GM23338 (cell line): ENCODE data around the gene ZNF784. TPM values are rescaled to one million over a fixed set of nuclear protein-coding genes. Genes with fewer than 3 reads are reported as not detected.

Experiments
- ATAC-seq: fragments of 200-7000 bp; cut with Tn5 transposase; 3 replicates; pipeline ENCODE4 v1.9.1; 2020
- DNase-seq: peaks from one replicate; pipeline ENCODE4 v3.0.0-alpha.2; 2015; ENCODE audit warnings: low spot score
- H2AFZ ChIP-seq: fragments of 200-600 bp; sonication (generic); 2 replicates; pipeline ENCODE4 v1.8.0; 2016; ENCODE audit warnings: antibody characterized with exemption, mild to moderate bottlenecking, moderate library complexity
- H3F3A ChIP-seq: fragments of 200-600 bp; sonication (generic); replicated peaks from 2 replicates; pipeline ENCODE4 v1.8.0; 2017; ENCODE audit warnings: antibody characterized with exemption, mixed run types, low read depth
- H3K27ac ChIP-seq: fragments of 200-600 bp; sonication (generic); 2 replicates; pipeline ENCODE4 v1.6.1; 2016; ENCODE audit warnings: low read depth
- H3K27me3 ChIP-seq: fragments of 200-600 bp; sonication (generic); 2 replicates; pipeline ENCODE4 v1.8.0; 2016; ENCODE audit warnings: mild to moderate bottlenecking, mixed run types, moderate library complexity; ENCODE audit not compliant: insufficient read depth
- H3K36me3 ChIP-seq: fragments of 200-600 bp; sonication (generic); 2 replicates; pipeline ENCODE4 v1.8.0; 2016; ENCODE audit warnings: mild to moderate bottlenecking; ENCODE audit not compliant: insufficient read depth
- H3K4me1 ChIP-seq: fragments of 200-600 bp; sonication (generic); 2 replicates; pipeline ENCODE4 v1.8.0; 2016; ENCODE audit warnings: mild to moderate bottlenecking, moderate library complexity; ENCODE audit not compliant: insufficient read depth
- H3K4me2 ChIP-seq: fragments of 200-600 bp; sonication (generic); 2 replicates; pipeline ENCODE4 v1.7.1; 2017; ENCODE audit warnings: mixed run types
- H3K4me3 ChIP-seq: fragments of 200-600 bp; sonication (generic); 2 replicates; pipeline ENCODE4 v1.6.1; 2016; ENCODE audit warnings: mixed run types
- H3K79me2 ChIP-seq: fragments of 200-600 bp; sonication (generic); replicated peaks from 2 replicates; pipeline ENCODE4 v1.8.0; 2017; ENCODE audit warnings: mild to moderate bottlenecking; ENCODE audit not compliant: insufficient read depth
- H3K9me2 ChIP-seq: fragments of 200-600 bp; sonication (generic); 2 replicates; pipeline ENCODE4 v1.8.0; 2017; ENCODE audit not compliant: insufficient read depth
- H4K20me1 ChIP-seq: fragments of 200-600 bp; sonication (generic); replicated peaks from 2 replicates; pipeline ENCODE4 v1.8.0; 2017; ENCODE audit warnings: mild to moderate bottlenecking; ENCODE audit not compliant: insufficient read depth
- H3K27ac Mint-ChIP-seq: 2 replicates; pipeline ENCODE4 v1.8.0; 2020; ENCODE audit warnings: inconsistent platforms, mild to moderate bottlenecking, moderate library complexity, mixed read lengths
- H3K27me3 Mint-ChIP-seq: 3 replicates; pipeline ENCODE4 v1.8.0; 2022; ENCODE audit warnings: low read depth, mild to moderate bottlenecking, moderate library complexity, mixed read lengths, inconsistent platforms; ENCODE audit not compliant: insufficient read depth, poor library complexity
- H3K36me3 Mint-ChIP-seq: 3 replicates; pipeline ENCODE4 v1.8.0; 2021; ENCODE audit warnings: low read depth, mild to moderate bottlenecking, inconsistent platforms, moderate library complexity, mixed read lengths
- H3K4me1 Mint-ChIP-seq: 3 replicates; pipeline ENCODE4 v1.8.0; 2020; ENCODE audit warnings: mild to moderate bottlenecking, inconsistent platforms, mixed read lengths
- H3K4me3 Mint-ChIP-seq: 3 replicates; pipeline ENCODE4 v1.8.0; 2021; ENCODE audit warnings: moderate library complexity, mild to moderate bottlenecking, inconsistent platforms, mixed read lengths
- H3K9me3 Mint-ChIP-seq: 3 replicates; pipeline ENCODE4 v1.8.0; 2020; ENCODE audit warnings: moderate library complexity, mild to moderate bottlenecking, inconsistent platforms, mixed read lengths
- CREB1 ChIP-seq: fragments of 250-450 bp; sonication (Bioruptor Pico); IDR thresholded peaks from 2 replicates; pipeline ENCODE4 v1.5.0; 2020; ENCODE audit warnings: low read depth, mild to moderate bottlenecking, moderate library complexity
- EZH2 ChIP-seq: fragments of 200-600 bp; sonication (generic); IDR thresholded peaks from one replicate; pipeline ENCODE4 v1.8.0; 2017; ENCODE audit warnings: antibody characterized with exemption, mild to moderate bottlenecking, low read depth; ENCODE audit not compliant: unreplicated experiment
- EZH2phosphoT487 ChIP-seq: fragments of 200-600 bp; sonication (generic); IDR thresholded peaks from one replicate; pipeline ENCODE4 v1.8.1; 2018; ENCODE audit warnings: antibody characterized with exemption; ENCODE audit not compliant: unreplicated experiment
- JUNB ChIP-seq: IDR thresholded peaks from one replicate; pipeline ENCODE4 v1.6.1; 2016; ENCODE audit warnings: antibody characterized with exemption; ENCODE audit not compliant: unreplicated experiment
- NANOG ChIP-seq: IDR thresholded peaks from 2 replicates; pipeline ENCODE4 v1.6.1; 2016; ENCODE audit warnings: antibody characterized with exemption, borderline replicate concordance
- POLR2AphosphoS5 ChIP-seq: IDR thresholded peaks from 2 replicates; pipeline ENCODE4 v1.6.1; 2016; ENCODE audit warnings: antibody characterized with exemption, low read depth
- STAT1 ChIP-seq: IDR thresholded peaks from one replicate; pipeline ENCODE4 v1.6.1; 2016; ENCODE audit warnings: antibody characterized with exemption; ENCODE audit not compliant: unreplicated experiment
- ZNF114 ChIP-seq: fragments of 250-450 bp; sonication (Bioruptor Pico); IDR thresholded peaks from 2 replicates; pipeline ENCODE4 v1.5.0; 2020; ENCODE audit warnings: mild to moderate bottlenecking, moderate library complexity
- ZNF331 ChIP-seq: fragments of 250-450 bp; sonication (Bioruptor Pico); IDR thresholded peaks from 2 replicates; pipeline ENCODE4 v1.5.0; 2020; ENCODE audit warnings: low read depth, mild to moderate bottlenecking, moderate library complexity
- polyA plus RNA-seq: library from polyadenylated mRNA; unstranded; fragments of >200 nt; fragmentation: Nextera tagmentation; extraction: Ambion mirVana; gene quantifications from 2 replicates; pipeline ENCODE4 v1.2.1, GENCODE V29; 2016
- total RNA-seq: library from RNA; depleted of rRNA; stranded (reverse); fragments of >200 nt; shearing (Covaris generic); gene quantifications from 2 replicates; pipeline ENCODE4 v1.2.3, GENCODE V29; 2014
- TF ChIP-seq, protein P1 (sequence below): fragments of 250-450 bp; sonication (Bioruptor Pico); IDR thresholded peaks from 2 replicates; pipeline ENCODE4 v1.5.0; 2020; ENCODE audit warnings: mild to moderate bottlenecking, moderate library complexity
- TF ChIP-seq, protein P2 (sequence below), 2 experiments: fragments of 200-600 bp in 1 of 2; sonication (generic) in 1 of 2; conservative IDR thresholded peaks; 2 replicates each; pipeline versions ENCODE4 v1.5.1 to v1.6.1; 2016 to 2017; ENCODE audit warnings: antibody characterized with exemption in 2 of 2, low read depth in 2 of 2, mild to moderate bottlenecking in 2 of 2, moderate library complexity in 1 of 2

ZNF784 gene
- total and polyA plus RNA-seq, 2 experiments from 2014 or later = 1.5 to 6.7 TPM

DNA sequence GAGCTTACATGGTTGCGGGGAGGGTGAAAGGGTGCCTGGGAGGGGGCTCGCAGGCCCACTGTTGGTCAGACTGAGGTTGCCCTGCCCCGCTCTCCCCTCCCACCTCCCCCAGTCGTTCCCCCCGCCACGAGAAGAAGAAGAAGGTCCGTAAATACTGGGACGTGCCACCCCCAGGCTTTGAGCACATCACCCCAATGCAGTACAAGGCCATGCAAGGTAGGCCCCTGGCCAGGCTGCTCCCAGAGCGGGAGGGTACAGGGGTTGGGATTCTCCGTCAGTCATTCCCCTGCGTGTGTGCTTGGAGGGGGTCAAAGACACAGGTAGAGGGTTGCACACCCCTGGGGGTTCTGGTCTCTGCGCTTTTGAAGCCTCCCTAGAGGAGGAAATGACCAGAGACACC, 36.0 kb upstream of the ZNF784 start:
- peaks cover 27% of the 10 kb centered on the region for H3K4me1 ChIP-seq
- peaks cover 18% of the 10 kb centered on the region for H3F3A ChIP-seq
- no peaks in the 10 kb centered on the region for H3K9me2 ChIP-seq
- no peak overlapping the region for H3K27ac ChIP-seq
- Mint-ChIP-seq H3K9me3 (no peaks in the 10 kb centered on the region; the same call in 1 of the 3 replicates), H3K36me3 (peaks cover 81% of the 10 kb centered on the region), H3K27me3 (peaks cover 15% of the 10 kb centered on the region), H3K4me1 (peaks cover 36% of the 10 kb centered on the region), H3K27ac (no peak overlapping the region), H3K4me3 (no peak overlapping the region)
- H3K4me3 ChIP-seq = no peak overlapping the region
- H3K4me2 ChIP-seq = no peak overlapping the region
- no peak for TF ChIP-seq JUNB
- TF ChIP-seq, protein P1, sequence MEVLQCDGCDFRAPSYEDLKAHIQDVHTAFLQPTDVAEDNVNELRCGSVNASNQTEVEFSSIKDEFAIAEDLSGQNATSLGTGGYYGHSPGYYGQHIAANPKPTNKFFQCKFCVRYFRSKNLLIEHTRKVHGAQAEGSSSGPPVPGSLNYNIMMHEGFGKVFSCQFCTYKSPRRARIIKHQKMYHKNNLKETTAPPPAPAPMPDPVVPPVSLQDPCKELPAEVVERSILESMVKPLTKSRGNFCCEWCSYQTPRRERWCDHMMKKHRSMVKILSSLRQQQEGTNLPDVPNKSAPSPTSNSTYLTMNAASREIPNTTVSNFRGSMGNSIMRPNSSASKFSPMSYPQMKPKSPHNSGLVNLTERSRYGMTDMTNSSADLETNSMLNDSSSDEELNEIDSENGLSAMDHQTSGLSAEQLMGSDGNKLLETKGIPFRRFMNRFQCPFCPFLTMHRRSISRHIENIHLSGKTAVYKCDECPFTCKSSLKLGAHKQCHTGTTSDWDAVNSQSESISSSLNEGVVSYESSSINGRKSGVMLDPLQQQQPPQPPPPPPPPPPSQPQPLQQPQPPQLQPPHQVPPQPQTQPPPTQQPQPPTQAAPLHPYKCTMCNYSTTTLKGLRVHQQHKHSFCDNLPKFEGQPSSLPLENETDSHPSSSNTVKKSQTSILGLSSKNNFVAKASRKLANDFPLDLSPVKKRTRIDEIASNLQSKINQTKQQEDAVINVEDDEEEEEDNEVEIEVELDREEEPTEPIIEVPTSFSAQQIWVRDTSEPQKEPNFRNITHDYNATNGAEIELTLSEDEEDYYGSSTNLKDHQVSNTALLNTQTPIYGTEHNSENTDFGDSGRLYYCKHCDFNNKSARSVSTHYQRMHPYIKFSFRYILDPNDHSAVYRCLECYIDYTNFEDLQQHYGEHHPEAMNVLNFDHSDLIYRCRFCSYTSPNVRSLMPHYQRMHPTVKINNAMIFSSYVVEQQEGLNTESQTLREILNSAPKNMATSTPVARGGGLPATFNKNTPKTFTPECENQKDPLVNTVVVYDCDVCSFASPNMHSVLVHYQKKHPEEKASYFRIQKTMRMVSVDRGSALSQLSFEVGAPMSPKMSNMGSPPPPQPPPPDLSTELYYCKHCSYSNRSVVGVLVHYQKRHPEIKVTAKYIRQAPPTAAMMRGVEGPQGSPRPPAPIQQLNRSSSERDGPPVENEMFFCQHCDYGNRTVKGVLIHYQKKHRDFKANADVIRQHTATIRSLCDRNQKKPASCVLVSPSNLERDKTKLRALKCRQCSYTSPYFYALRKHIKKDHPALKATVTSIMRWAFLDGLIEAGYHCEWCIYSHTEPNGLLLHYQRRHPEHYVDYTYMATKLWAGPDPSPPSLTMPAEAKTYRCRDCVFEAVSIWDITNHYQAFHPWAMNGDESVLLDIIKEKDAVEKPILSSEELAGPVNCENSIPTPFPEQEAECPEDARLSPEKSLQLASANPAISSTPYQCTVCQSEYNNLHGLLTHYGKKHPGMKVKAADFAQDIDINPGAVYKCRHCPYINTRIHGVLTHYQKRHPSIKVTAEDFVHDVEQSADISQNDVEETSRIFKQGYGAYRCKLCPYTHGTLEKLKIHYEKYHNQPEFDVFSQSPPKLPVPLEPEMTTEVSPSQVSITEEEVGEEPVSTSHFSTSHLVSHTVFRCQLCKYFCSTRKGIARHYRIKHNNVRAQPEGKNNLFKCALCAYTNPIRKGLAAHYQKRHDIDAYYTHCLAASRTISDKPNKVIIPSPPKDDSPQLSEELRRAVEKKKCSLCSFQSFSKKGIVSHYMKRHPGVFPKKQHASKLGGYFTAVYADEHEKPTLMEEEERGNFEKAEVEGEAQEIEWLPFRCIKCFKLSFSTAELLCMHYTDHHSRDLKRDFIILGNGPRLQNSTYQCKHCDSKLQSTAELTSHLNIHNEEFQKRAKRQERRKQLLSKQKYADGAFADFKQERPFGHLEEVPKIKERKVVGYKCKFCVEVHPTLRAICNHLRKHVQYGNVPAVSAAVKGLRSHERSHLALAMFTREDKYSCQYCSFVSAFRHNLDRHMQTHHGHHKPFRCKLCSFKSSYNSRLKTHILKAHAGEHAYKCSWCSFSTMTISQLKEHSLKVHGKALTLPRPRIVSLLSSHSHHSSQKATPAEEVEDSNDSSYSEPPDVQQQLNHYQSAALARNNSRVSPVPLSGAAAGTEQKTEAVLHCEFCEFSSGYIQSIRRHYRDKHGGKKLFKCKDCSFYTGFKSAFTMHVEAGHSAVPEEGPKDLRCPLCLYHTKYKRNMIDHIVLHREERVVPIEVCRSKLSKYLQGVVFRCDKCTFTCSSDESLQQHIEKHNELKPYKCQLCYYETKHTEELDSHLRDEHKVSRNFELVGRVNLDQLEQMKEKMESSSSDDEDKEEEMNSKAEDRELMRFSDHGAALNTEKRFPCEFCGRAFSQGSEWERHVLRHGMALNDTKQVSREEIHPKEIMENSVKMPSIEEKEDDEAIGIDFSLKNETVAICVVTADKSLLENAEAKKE (CRISPR knock-in tag) = no peak
- TF ChIP-seq POLR2AphosphoS5 = no peak
- TF ChIP-seq STAT1 = no peak
- no peak for TF ChIP-seq EZH2phosphoT487
- TF ChIP-seq ZNF114 = no peak
- ATAC-seq (no peak), DNase-seq (no peak)
- peaks cover 62% of the 10 kb centered on the region for H4K20me1 ChIP-seq
- peaks cover 29% of the 10 kb centered on the region for H3K36me3 ChIP-seq
- H2AFZ ChIP-seq = no peak overlapping the region
- peaks cover 94% of the 10 kb centered on the region for H3K79me2 ChIP-seq
- no peaks in the 10 kb centered on the region for H3K27me3 ChIP-seq

DNA sequence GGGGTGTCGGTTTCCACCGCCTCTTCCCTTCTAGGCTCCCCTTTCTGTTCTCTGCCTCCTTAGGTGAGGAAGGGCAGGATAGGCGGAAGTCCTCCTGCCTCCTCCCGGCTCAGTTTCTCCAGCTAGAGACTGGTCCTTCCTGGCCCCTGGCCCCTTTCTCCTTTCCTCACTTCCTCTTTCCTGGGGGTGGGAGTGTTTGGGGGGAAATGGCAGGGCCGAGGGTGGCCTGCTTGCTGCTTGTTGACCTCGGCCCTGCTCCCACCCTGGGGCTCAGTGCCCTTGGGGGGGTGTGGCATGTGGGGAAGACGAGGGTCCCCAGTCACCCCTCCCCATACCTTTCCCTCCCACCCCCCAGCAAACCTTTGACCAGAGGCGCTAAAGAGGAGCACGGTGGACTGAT, 35.5 kb upstream of the ZNF784 start:
- Mint-ChIP-seq H3K36me3 (peaks cover 79% of the 10 kb centered on the region), H3K4me1 (peaks cover 36% of the 10 kb centered on the region), H3K9me3 (no peaks in the 10 kb centered on the region; the same call in 1 of the 3 replicates), H3K4me3 (peak overlapping the region; percentile 35; the same call in 1 of the 3 replicates), H3K27me3 (peaks cover 16% of the 10 kb centered on the region), H3K27ac (peak overlapping the region; percentile 24; the same call in 1 of the 2 replicates)
- no peak for TF ChIP-seq JUNB
- no peak for TF ChIP-seq EZH2phosphoT487
- no peak for TF ChIP-seq NANOG
- TF ChIP-seq EZH2 = no peak
- no peak for TF ChIP-seq STAT1
- TF ChIP-seq, protein P2, sequence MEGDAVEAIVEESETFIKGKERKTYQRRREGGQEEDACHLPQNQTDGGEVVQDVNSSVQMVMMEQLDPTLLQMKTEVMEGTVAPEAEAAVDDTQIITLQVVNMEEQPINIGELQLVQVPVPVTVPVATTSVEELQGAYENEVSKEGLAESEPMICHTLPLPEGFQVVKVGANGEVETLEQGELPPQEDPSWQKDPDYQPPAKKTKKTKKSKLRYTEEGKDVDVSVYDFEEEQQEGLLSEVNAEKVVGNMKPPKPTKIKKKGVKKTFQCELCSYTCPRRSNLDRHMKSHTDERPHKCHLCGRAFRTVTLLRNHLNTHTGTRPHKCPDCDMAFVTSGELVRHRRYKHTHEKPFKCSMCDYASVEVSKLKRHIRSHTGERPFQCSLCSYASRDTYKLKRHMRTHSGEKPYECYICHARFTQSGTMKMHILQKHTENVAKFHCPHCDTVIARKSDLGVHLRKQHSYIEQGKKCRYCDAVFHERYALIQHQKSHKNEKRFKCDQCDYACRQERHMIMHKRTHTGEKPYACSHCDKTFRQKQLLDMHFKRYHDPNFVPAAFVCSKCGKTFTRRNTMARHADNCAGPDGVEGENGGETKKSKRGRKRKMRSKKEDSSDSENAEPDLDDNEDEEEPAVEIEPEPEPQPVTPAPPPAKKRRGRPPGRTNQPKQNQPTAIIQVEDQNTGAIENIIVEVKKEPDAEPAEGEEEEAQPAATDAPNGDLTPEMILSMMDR (conservative IDR thresholded peaks at IDR 0.05; ENCODE audit: low read depth in 2 of 2) = no peak
- no peak for TF ChIP-seq CREB1
- no peak for TF ChIP-seq ZNF331 (CRISPR knock-in tag)
- Histone ChIP-seq H3F3A (peaks cover 22% of the 10 kb centered on the region), H3K9me2 (no peaks in the 10 kb centered on the region), H3K27ac (no peak overlapping the region), H3K79me2 (peaks cover 94% of the 10 kb centered on the region), H3K4me1 (peaks cover 27% of the 10 kb centered on the region), H3K4me3 (no peak overlapping the region), H2AFZ (no peak overlapping the region), H3K27me3 (no peaks in the 10 kb centered on the region), H4K20me1 (peaks cover 62% of the 10 kb centered on the region), H3K36me3 (peaks cover 28% of the 10 kb centered on the region), H3K4me2 (no peak overlapping the region)
- no peak for ATAC-seq
- no peak for DNase-seq
